ENCODE results near the gene SEC61B. TPM values are rescaled to one million over a fixed set of nuclear protein-coding genes. Genes with fewer than 3 reads are reported as not detected.

The SEC61B gene
- 75.1 TPM for total RNA-seq

DNA sequence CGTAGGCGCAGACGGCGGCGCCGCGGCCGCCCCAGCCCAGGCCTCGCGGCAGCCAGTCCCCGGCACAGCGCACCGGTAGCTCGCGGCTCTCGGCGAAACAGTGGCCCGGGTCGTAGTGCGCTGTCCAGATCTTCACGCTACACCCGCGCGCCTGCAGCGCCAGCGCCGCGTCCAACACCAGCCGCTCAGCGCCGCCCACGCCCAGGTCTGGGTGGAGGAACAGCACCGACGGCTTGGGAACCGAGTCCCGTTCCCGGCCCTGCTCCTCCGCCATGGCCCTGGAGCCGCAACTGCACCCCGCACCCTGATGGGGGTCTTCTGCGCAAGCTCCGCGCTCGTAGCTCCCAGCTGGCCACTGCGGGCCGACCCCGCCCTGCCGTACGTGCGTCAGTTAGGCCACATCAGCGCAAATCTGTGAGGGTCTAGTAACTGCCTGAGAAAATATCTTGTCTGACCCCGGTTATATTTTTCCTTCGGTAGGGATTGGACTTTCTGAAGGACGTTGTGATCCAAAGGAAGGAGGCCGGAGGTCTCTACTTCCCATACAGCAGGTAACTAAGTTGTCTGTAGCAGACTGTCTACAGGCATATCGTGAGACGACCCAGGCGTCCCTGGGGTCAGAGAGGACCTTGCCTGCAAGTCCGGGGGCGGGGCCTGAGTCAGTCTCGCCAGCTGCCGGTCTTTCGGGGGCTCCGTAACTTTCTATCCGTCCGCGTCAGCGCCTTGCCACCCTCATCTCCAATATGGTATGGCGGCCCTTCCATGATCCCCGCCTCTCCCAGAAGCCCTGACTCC lies at the start of gene SEC61B, which contains the start of gene ALG2:
TSS of gene SEC61B (plus strand) at position 662 of the 795 bp plus-strand sequence. CDS start at position 744, 82 bp downstream.
TSS of gene ALG2 (minus strand) at position 322 of the 795 bp plus-strand sequence. CDS start at position 274, 48 bp downstream.
- peak; percentile 91 for DNase-seq (ENCODE audit: low spot score)

DNA sequence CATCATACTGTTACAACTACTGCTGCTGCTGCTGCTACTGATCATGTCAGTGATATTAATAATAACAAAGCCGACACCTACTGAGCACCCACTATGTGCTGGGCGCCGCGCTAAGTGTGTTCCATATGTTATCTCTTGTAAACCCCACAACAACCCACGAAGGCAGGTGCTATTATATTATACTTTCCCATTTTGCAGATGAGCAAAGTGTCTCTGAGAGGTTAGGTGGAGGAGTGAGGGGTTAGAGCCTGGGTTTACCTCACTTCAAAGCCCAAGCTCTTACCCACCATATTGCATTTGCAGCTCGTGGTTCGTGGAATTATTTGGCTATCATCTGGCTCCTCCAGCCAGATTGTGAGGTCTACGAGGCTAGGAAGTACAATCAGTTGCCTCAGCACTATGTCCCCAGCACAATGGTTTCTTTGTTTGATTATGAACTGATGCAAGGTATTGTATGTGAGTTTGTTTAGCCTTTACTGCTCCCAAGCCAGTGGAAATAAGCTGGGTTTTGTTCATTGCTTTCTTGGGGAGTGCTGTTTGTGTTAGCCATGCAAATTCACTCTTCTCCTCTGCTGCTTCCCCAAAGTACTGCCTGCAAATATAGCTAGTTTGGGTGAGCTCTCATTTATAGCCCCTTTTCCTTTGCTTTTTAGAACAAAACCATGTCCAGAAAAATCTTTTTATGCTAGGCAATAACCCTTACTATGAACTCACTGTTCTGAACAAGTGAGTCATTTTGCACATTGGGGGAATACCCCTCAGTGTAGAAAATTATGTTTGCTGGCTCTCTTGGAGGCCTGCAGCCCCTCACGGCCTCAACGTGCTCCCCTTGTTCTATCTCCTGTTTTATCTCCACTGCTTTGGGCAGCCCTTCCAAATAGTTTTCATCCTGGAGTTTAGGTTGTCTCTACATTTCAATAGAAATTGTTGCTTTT lies 48.2 kb upstream of the SEC61B start:
- DNase-seq (ENCODE audit: low spot score) = no peak

DNA sequence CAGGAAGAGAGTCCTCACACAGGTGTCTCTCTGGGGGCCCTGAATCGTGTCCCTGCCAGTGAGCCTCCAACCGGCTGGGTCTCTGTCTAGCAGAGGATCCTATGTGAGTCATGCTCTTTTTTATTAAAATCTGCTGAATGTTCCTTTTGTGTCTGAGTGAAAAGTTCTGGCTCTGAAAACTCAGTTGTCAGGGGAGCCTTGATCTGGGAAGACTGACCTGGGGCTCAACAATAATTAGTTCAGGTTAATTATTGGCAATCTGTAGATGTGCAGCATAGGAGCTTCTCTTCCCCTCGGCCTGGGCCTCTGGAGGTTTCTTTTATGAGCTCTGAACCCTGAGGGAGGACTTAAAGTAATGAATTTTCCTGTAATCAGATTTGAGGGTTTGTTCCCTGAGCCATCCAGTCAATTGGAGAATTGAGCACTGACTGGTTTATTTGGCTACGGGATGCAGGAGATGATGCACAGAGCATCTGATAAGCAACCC lies 45.5 kb upstream of the SEC61B start:
- DNase-seq (ENCODE audit: low spot score) = no peak

DNA sequence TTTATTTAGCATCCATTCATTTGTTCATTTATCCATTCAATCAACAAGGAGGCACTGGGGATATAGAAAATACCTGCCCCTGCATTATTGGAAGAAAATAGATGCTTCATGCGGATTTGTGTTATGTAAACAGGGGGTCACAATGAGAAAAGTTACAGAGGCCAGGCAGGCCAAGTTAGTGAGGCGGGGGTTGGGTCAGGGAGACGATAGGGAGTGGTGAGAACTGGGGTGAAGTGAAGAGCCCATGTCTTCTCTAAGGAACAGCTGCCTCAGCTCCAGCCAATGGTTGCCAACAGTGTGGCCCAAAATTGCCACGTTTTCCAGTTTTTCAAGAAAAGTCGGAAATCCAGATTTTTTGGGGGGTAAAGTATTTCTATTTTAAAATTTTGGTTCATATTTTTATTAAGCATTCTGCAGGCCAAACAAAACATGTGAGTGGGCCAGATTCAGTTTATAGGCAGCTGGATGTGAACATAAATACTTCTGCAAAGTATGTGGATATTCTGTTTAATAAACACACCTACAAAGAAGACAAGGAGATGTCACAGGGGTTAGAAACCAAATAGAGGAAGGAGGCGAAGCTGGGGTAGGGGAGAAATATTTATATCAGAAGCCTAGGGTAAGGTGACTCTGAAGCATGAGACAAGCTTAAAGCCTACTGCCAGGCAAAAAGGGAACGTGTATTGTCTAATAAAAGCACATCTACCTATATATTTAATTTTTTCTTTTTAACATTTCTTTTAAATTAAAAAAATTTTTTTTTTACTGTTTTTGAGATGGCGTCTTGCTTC lies 44.3 kb upstream of the SEC61B start:
- DNase-seq (ENCODE audit: low spot score) = no peak

DNA sequence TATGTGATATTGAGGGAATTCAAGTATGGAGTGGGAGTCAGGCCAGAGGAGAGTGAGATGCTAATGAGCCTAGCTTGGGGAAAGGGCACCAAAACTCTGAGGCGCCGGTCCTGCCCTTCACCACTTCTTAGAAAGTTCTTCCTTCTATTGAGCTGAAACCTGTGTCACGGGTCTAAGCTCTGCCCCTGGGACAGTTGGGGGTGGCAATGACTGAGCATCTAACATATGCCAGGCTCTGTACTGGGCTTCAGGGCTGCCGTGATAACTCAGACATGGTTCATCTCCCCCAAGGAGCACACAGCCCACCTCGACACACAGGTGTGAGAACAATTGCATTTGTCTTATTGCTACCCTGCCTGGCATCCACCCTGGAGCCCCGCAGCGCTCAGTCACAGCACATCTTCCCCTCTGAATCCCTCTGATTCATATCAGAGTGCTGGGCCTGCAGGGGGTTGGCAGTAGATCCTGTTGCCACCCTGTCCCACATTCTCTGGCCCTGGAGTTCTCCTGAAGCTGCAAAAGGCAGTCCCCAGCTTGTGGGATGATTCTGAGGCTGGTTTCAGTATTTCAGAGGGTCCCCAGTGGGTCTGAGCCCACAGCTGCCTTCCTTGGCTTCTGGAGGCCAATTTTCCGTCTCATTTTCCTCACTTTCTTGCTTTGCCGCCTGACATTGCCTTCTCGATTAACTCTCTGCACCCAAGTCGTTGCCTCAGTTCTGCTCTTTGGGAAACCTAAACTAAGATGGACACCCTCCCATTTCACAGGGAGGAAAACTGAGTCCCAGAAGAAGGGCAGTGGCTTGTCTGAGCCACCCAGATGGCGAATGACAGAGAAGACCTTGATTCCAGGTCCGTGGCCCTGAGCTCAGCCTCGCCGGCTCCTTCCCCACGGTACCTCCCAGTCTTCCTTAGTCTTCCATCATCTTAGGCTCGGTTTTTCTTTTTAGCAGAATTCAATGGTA lies 42.9 kb upstream of the SEC61B start:
- DNase-seq (ENCODE audit: low spot score) = no peak

DNA sequence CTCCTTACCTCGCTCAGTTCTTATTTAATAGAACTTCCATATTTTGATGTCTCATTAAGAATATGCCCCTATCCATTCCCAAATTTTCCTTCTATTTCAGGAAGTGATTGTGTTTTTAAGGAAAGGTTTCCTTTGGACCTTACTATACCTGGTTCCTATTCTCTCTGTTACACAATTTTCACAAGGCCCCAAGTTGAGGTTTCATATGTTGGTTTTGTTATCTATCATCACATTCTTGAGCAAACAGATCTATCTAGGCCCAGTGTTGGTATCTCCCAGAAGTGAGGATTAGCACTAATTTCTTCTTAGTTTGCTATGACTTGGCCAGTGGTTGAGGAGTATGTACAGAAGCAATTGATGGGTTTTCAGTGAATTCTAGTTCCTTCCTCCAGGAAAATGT lies 41.9 kb upstream of the SEC61B start:
- no peak for DNase-seq (ENCODE audit: low spot score)

DNA sequence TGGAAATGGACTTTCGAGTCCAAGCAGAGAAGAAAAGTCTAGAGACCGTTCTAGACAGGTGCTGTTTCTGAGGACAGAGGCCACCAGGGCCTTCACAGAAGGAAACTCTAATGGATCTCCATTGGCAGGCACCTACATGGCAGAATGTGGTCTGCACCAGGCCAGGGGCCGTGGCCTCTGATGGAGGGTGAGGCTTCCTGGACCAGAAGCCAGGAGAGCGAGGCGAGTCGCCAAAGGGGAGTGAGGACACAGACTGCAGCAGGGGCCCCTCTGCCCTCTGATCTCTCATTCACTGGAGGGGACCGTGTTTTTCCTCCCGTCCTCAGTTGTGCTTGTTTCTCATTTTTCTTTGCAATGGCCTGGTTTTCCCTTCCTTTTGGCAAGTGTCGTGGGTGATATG lies 41.4 kb upstream of the SEC61B start:
- DNase-seq (ENCODE audit: low spot score) = no peak

DNA sequence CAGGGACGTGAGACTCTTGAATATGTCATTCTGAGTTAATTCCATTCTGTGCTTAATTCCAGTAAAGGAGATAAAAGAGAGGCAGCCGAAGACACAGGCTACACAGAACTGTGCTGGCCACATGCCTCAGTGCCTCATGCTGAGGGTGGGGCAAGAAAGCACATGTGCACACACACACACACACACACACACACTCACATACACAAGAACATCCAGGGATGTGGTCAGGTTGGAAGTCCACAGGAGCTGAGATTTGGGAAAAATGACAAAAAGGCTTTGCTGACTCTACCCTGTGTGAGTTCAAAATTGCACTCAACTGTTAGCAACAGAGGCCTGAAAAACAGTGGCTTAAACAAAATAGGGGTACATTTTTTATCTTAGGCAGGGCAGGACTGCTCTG lies 40.9 kb upstream of the SEC61B start:
- DNase-seq (ENCODE audit: low spot score) = no peak

DNA sequence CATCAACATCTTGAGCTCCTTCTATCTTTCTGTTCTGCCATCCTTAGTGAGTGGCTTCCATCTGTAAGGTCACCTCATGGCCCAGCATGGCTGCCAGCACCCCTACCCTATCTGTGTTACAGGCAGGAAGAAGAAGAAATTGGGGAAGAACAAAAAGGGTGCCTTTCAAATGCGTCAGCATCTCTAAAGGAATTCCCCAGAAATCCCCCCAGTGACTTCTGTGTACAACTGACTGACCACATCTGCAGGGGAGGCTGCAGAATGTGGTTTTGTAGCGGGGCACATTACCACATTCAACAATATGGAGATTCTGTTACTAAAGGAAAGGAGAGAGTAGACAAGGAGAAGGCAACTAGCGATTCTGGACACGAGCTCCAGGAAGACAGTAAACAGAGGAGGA lies 40.5 kb upstream of the SEC61B start:
- DNase-seq (ENCODE audit: low spot score) = no peak

DNA sequence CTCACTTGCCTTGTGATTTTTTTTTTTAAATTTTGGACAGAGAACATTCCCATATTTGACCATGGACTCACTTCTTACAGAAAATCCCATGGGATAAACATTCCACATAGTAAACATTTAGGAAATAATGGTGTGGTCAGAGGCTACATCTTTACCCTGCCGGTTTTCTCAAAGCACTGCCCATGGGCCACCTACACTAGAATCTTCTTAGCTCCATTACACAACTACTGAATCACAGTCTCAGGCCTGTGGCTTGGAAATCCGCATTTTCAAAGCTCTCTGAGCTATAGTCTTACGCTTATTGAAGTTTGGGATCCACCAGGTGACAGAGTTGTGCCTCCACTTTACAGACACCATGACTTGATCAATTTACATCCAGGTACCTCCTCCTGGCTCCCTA lies 39.7 kb upstream of the SEC61B start:
- no peak for DNase-seq (ENCODE audit: low spot score)

DNA sequence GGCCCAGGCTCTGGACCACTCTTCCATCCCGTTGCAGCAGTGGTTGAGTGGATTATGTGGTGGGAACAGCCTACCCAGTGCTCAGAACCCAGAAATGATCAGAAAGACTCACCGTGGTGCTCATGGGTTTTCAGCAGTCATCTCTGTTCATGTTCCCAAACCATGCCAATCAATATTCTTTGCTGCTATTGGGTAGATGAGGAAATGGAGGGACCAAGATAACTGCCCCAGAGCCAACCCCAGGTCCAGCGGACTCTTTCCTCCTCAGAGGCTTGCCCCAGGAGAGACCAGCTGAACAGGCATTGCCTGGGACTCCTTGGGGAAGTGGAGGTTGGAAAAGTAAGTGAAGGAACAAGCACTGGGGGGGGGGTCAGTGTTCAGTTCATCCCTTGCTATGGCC lies 38.5 kb upstream of the SEC61B start:
- no peak for DNase-seq (ENCODE audit: low spot score)

DNA sequence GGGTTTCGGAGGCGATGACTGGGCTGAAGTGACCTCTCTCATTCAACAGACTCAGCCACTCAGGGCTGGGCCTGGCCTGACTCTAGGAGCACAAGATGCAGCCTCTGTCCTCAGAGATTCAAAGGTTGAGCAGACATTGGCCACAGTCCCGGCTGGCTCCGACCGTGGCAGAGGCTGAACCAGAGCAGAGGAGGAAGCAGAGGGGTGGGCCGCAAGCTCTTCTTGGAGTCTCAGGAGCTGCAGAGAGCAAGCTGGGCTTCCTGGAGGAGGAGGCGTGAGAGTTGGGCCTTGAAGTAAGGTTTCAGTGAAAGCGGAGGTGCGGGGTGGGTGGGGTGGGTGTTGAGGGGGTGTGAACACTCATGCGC lies 38.0 kb upstream of the SEC61B start:
- DNase-seq (ENCODE audit: low spot score) = no peak

DNA sequence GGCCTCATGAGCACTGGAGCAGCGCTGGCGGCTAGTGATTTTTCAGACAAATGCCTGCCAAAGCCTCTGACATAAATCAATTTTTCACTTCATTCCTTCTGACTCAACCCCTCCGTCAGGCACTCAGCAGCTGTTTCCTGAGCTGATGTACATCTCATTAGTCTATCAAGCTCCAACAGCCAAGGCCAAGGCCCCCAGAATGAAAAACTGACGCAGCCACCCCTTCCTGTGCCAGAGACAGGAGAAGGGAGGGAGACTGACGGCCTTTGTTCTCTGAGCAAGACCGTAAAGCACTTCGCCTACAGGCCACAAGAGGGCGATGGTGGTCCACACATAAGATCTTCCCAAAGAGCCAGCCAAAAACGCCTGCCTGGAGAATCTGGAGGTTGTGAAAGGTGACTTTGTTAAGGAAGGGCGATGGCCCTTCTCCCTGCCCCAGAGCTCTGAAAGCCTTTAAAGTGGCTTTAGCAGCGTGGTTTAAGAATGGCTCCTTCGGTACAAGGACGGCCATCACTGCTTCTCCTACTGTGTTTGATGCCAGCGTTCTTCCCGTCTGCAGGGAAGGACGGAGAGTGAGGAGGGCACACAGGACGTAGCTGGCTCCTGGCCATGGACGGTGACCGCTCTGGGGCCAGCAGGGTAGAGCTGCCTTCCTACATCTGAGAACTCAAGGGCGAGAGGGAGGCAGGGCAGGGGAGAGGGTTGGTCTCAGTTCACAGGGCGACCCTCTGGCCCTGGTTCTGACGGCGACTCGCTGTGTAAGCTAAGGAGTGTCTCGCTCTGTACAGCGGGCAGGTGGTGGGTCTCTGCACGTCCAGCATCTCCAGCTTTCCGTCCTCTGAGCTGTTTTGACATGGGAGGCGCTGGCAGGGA lies 37.4 kb upstream of the SEC61B start:
- peak; percentile 86 for DNase-seq (ENCODE audit: low spot score)

DNA sequence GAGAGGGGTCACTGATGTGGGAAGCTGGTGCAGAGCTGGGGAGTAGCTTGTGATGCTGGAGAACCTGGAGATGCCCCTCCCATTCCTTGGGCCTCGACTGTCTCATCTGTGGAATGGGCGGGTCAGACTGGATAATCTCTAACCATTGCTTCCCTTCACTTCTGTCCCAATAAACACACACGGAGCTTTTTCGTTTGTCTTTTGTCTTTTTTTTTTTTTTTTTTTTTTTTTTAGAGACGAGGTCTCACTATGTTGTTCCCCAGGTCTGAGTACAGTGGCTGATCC lies 36.8 kb upstream of the SEC61B start:
- no peak for DNase-seq (ENCODE audit: low spot score)

DNA sequence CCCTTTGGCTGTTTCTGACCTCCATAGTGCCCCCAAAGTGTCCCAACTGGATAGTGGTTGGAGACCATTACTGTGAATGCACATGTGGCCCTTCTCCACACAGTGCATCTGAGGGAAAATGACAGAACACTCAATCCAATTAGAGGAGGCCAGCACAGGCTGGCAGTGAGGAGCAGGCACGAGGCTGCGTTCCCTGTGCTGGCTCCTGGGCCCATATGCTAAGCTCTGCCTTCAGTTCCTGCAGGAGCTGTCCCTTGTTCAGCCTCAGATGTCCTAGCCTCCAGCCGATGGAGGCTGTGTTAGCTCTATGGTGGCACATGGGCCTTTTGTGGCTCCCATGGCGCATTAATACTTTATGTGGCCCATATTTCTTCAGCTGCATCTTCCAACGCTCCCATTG lies 36.1 kb upstream of the SEC61B start:
- no peak for DNase-seq (ENCODE audit: low spot score)

DNA sequence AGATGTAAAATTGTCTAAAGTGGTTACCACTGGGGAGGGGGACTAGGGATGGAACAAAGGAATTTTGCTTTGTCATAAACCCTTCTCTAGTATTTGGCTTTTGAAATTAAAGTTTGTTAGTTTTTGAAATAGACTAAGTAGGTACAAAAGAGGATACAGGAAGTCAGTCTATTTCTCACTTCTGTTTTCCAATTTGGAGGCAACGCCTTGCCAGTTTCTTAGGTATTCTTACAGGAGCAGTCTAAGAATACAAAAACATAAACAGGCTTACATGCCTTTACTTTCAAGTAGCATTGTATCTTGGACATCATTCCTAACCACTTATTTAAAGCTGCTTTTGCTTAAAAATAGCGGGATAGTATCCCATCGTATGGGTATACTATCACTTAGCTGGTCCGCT lies 34.8 kb upstream of the SEC61B start:
- DNase-seq (ENCODE audit: low spot score) = no peak

DNA sequence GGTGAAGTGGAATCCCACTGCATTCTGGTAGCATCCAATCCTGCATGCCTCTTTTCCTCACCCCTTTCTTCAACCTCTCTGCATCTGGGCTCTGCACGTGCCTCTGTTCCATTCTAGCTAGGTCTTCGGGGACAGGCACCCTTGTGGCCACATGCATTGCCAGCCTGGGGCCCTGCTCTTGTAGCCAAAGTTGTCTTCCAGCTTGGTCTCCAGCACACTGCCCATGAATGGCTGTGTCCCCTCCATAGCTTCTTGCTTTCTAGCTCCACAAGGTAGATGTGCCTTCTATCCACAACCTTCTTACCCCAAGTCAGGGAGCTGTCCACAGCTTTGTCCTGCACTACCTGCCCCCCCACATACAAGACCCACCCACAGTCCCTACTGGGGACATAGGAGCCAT lies 32.9 kb upstream of the SEC61B start:
- no peak for DNase-seq (ENCODE audit: low spot score)

DNA sequence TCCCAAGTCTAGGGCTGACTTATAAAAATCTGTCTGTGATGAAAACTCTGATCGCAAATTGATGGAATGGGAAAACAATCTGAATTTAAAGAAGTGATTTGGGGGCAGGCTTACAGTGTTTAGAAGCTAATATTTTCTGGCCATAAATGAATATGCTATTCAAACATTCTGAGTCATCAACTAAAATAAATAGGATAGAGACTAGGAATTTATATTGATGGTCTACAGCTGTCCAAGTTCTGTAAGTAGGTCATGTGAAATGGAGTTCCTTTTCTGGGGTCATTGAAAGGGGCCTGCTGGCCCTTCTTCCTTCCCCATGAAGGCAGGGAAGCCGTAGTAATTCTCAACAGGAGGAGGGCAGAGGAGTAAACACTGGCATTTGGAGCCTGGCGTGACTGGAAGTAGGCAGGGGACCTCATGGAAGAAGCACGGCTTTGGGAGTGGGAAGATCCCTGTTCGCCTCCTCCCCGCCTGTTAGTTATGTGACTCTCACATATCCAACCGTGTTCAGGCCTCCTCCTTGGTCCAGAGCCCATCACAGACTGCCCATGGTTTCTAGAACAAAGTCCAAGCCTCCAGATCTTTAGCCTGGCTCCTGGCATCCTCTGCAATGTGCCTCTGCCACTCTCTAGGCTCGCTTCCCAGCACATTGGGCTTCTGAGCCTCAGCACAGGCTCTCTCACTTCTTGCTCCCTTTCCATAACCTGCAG lies 32.0 kb upstream of the SEC61B start:
- DNase-seq (ENCODE audit: low spot score) = no peak

DNA sequence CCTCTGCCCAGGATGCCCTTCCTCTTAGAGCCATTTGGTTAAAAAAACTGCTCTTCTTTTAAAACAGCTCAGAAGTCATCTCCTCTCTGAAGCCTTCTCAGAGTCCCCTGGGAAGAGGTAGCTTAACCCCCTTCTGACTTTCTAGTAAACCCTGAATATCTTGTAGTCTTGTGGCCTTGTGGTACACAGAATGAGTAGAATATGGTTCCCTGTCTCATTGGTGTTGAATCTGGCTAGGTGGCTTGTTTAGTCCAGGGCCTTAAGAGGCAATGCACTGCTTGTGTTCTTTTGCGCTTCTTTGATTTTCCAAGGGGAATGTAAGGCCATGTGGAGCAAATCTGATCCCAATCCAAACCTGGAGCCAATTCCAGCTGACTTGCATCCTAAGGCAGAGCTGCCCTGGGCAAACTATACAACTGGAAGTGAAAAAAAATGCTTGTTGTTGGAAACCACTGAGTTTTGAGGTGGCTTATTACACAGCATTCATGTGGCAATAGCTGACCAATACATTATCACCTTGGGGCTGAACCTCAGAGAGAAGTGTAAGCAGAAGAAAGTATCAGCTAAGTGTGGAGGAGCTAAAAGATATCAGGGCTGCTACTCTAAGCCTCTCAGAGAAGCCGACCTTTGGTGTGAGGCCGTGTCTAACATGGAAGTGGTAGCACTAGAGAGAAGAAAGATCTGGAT lies 31.3 kb upstream of the SEC61B start:
- DNase-seq (ENCODE audit: low spot score) = no peak

All from ureter (tissue), 1 donor.